ENCODE measurements around the gene SLC10A1.

SLC10A1 gene

GRCh38 chr14:69727860-69728259 is 69.2 kb downstream of the SLC10A1 start:
- no peak for TF ChIP-seq CTCF (IDR thresholded peaks at IDR 0.05; ENCODE audit: insufficient read depth, low read length, poor library complexity, severe bottlenecking)
- no peak overlapping the region for H3K4me3 ChIP-seq (replicated peaks; ENCODE audit: low read depth, low read length)
- DNase-seq (ENCODE audit: extremely low read depth, insufficient read length): no peak
- no peaks in the 10 kb centered on the region for H3K27me3 ChIP-seq (replicated peaks; ENCODE audit: control insufficient read depth, insufficient read depth, low read length)
- H3K36me3 ChIP-seq (ENCODE audit: control insufficient read depth, insufficient read depth, low read length): no peaks in the 10 kb centered on the region

- no peaks in the 10 kb centered on the region for H3K36me3 ChIP-seq (ENCODE audit: control insufficient read depth, insufficient read depth, low read length)
- peak; percentile 82 for DNase-seq (ENCODE audit: extremely low read depth, insufficient read length)
- peak overlapping the region; percentile 53 for H3K4me3 ChIP-seq (replicated peaks; ENCODE audit: low read depth, low read length)
- no peaks in the 10 kb centered on the region for H3K27me3 ChIP-seq (replicated peaks; ENCODE audit: control insufficient read depth, insufficient read depth, low read length)
- peak; percentile 98 for TF ChIP-seq CTCF (IDR thresholded peaks at IDR 0.05; ENCODE audit: insufficient read depth, low read length, poor library complexity, severe bottlenecking)
Measured at GRCh38 chr14:69726761-69727511, 70.1 kb downstream of the SLC10A1 start.
